ENCODE measurements around the gene RAMP2. TPM values are rescaled to one million over a fixed set of nuclear protein-coding genes. Genes with fewer than 3 reads are reported as not detected.

RAMP2 gene
- total and polyA plus RNA-seq, 2 of the 13 experiments (the other 11 are each of a cell fraction or from before 2014, with no cell fraction given): 1.4 to 5.2 TPM

GRCh38 chr17:42760652-42761581, at the start of gene RAMP2 (continued):
- TF ChIP-seq MYPOP (CRISPR knock-in tag; IDR thresholded peaks at IDR 0.05) (no peak; the same call in 1 of the 2 replicates), HMGA1 (CRISPR knock-in tag; conservative IDR thresholded peaks at IDR 0.05) (no peak), ZFP82 (CRISPR knock-in tag; IDR thresholded peaks at IDR 0.05; ENCODE audit: borderline replicate concordance) (peak; percentile 66; the same call in 1 of the 2 replicates), MXD1 (CRISPR knock-in tag; IDR thresholded peaks at IDR 0.05) (peak; percentile 75), ZNF326 (CRISPR knock-in tag; IDR thresholded peaks at IDR 0.05; ENCODE audit: borderline replicate concordance) (no peak), RFX1 (IDR thresholded peaks at IDR 0.05) (no peak), ARNT2 (CRISPR knock-in tag; IDR thresholded peaks at IDR 0.05; ENCODE audit: low read depth) (peak; percentile 49; the same call in 1 of the 2 replicates), SKIL (CRISPR knock-in tag; IDR thresholded peaks at IDR 0.05; ENCODE audit: borderline replicate concordance) (no peak), ZSCAN22 (CRISPR knock-in tag; IDR thresholded peaks at IDR 0.05) (no peak), FOXC1 (CRISPR knock-in tag; IDR thresholded peaks at IDR 0.05; ENCODE audit: borderline replicate concordance) (no peak), NAIF1 (CRISPR knock-in tag; IDR thresholded peaks at IDR 0.05; ENCODE audit: borderline replicate concordance) (no peak), CSRNP1 (CRISPR knock-in tag; IDR thresholded peaks at IDR 0.05) (no peak), ZFY (CRISPR knock-in tag; IDR thresholded peaks at IDR 0.05) (peak; percentile 58), ZNF784 (CRISPR knock-in tag; IDR thresholded peaks at IDR 0.05; ENCODE audit: borderline replicate concordance) (peak; percentile 91), SNAPC4 (CRISPR knock-in tag; IDR thresholded peaks at IDR 0.05) (no peak), ZNF138 (CRISPR knock-in tag; IDR thresholded peaks at IDR 0.05; ENCODE audit: low read depth) (no peak)
